HCT116 (cell line): ENCODE measurements around the gene CFAP54. TPM values are rescaled to one million over a fixed set of nuclear protein-coding genes. Genes with fewer than 3 reads are reported as not detected.

Source experiments
- ATAC-seq: fragments of 200-7000 bp; cut with Tn5 transposase; 2 replicates; pipeline ENCODE4 v1.9.1; 2020; ENCODE audit warnings: mild to moderate bottlenecking, moderate library complexity
- BruUV-seq: library from RNA; stranded (reverse); fragments of 400-500 nt; replicated peaks from 2 replicates; lab custom pipeline; 2021; lab: Mats Ljungman, UMichigan
- CTCF ChIA-PET: fragments of 300-600 bp; sonication (Branson Sonifier 250); formaldehyde crosslinking; loops from one replicate; lab custom pipeline; 2021; ENCODE audit warnings: antibody characterized with exemption; lab: Charles Lee
- POLR2A ChIA-PET: fragments of 300-600, 350-600 bp; sonication (Branson Sonifier 250); formaldehyde crosslinking; loops from one replicate; lab custom pipeline; 2021; ENCODE audit warnings: antibody characterized with exemption; lab: Charles Lee
- RAD21 ChIA-PET, 2 experiments: fragments of 300-600 bp; sonication (Branson Sonifier 250); formaldehyde crosslinking; loops; one replicate each; lab custom pipeline; 2023; ENCODE audit warnings: low total read pairs in 2 of 2; ENCODE audit not compliant: uncharacterized antibody in 2 of 2, unreplicated experiment in 2 of 2, low non-redundant PET in 1 of 2; lab: Charles Lee
- DNase-seq: peaks from one replicate; pipeline ENCODE4 v3.0.0-alpha.2; 2010; ENCODE audit warnings: low read depth, low spot score
- H2AFZ ChIP-seq: fragments of 200-600 bp; shearing (Covaris generic), sonication (generic); 2 replicates; pipeline ENCODE4 v1.6.1; 2017; ENCODE audit warnings: low read depth, mixed run types, mixed read lengths, antibody characterized with exemption, low read length; ENCODE audit not compliant: poor library complexity, severe bottlenecking
- H3K27ac ChIP-seq: 2 replicates; pipeline ENCODE4 v1.5.1; 2012; ENCODE audit warnings: low read depth, low read length
- H3K27me3 ChIP-seq: fragments of 200-600 bp; sonication (generic); 2 replicates; pipeline ENCODE4 v1.6.1; 2016; ENCODE audit warnings: mixed run types, low read length, mixed read lengths; ENCODE audit not compliant: insufficient read depth
- H3K36me3 ChIP-seq, 2 experiments: fragments of 200-500 bp in 1 of 2; fragments of 200-600 bp in 1 of 2; sonication (Bioruptor generic) in 1 of 2; sonication (generic) in 1 of 2; 2 replicates each; pipeline versions ENCODE4 v1.5.1 to v1.6.1; 2014 to 2016; ENCODE audit warnings: low read length in 2 of 2, inconsistent platforms in 1 of 2, mixed read lengths in 1 of 2, mixed run types in 1 of 2; ENCODE audit not compliant: insufficient read depth in 2 of 2, control insufficient read depth in 1 of 2
- H3K4me1 ChIP-seq, 2 experiments: fragments of 200-600 bp in 1 of 2; sonication (generic) in 1 of 2; 2 replicates each; pipeline versions ENCODE4 v1.5.1 to v1.6.1; 2012 to 2017; ENCODE audit warnings: low read length in 2 of 2, inconsistent platforms in 1 of 2, mild to moderate bottlenecking in 1 of 2, mixed read lengths in 1 of 2, mixed run types in 1 of 2, moderate library complexity in 1 of 2; ENCODE audit not compliant: insufficient read depth in 2 of 2, control insufficient read depth in 1 of 2
- H3K4me2 ChIP-seq: fragments of 200-600 bp; sonication (generic); 2 replicates; pipeline ENCODE4 v1.6.1; 2017; ENCODE audit warnings: mixed run types, low read length, mixed read lengths
- H3K4me3 ChIP-seq, 2 experiments: fragments of 200-600 bp in 1 of 2; sonication (generic) in 1 of 2; replicated peaks in 1 of 2; 2 replicates each; pipeline ENCODE4 v1.5.1; 2011 to 2016; ENCODE audit warnings: low read length in 2 of 2, control low read depth in 1 of 2, low read depth in 1 of 2, mild to moderate bottlenecking in 1 of 2, mixed read lengths in 1 of 2, mixed run types in 1 of 2
- H3K79me2 ChIP-seq: fragments of 200-600 bp; sonication (generic); 2 replicates; pipeline ENCODE4 v1.6.1; 2017; ENCODE audit warnings: mild to moderate bottlenecking, mixed run types, low read length, moderate library complexity, mixed read lengths; ENCODE audit not compliant: insufficient read depth
- H3K9ac ChIP-seq: fragments of 200-600 bp; sonication (generic); 2 replicates; pipeline ENCODE4 v1.6.1; 2016; ENCODE audit warnings: low read length, mixed read lengths
- H3K9me2 ChIP-seq: fragments of 200-600 bp; sonication (generic), shearing (Covaris generic); 2 replicates; pipeline ENCODE4 v1.6.1; 2017; ENCODE audit warnings: mixed run types, mild to moderate bottlenecking, moderate library complexity; ENCODE audit not compliant: insufficient read depth
- H3K9me3 ChIP-seq, 2 experiments: fragments of 200-500 bp in 1 of 2; fragments of 200-600 bp in 1 of 2; sonication (Bioruptor generic) in 1 of 2; sonication (generic) in 1 of 2; 2 replicates each; pipeline ENCODE4 v1.6.1; 2014 to 2017; ENCODE audit warnings: low read length in 2 of 2, mixed read lengths in 2 of 2, inconsistent platforms in 1 of 2, low read depth in 1 of 2, mild to moderate bottlenecking in 1 of 2, mixed run types in 1 of 2, moderate library complexity in 1 of 2; ENCODE audit not compliant: control insufficient read depth in 1 of 2, insufficient read depth in 1 of 2
- H4K20me1 ChIP-seq: fragments of 200-600 bp; sonication (generic), shearing (Covaris generic); 2 replicates; pipeline ENCODE4 v1.6.1; 2017; ENCODE audit warnings: mixed run types, mild to moderate bottlenecking, moderate library complexity; ENCODE audit not compliant: insufficient read depth
- CBX3 ChIP-seq: IDR thresholded peaks from 2 replicates; pipeline ENCODE4 v1.6.1; 2012; ENCODE audit warnings: low read depth
- EGR1 ChIP-seq: IDR thresholded peaks from 2 replicates; pipeline ENCODE4 v1.6.1; 2012; ENCODE audit warnings: low read depth
- EZH2 ChIP-seq: fragments of 200-600 bp; sonication (generic); IDR thresholded peaks from 2 replicates; pipeline ENCODE4 v1.6.1; 2017; ENCODE audit warnings: antibody characterized with exemption, mixed run types
- FOSL1 ChIP-seq: IDR thresholded peaks from 2 replicates; pipeline ENCODE4 v1.6.1; 2012; ENCODE audit warnings: low read depth
- JUND ChIP-seq: IDR thresholded peaks from 2 replicates; pipeline ENCODE4 v1.6.1; 2012
- POLR2A ChIP-seq: IDR thresholded peaks from 2 replicates; pipeline ENCODE4 v1.7.0; 2011; ENCODE audit warnings: borderline replicate concordance; ENCODE audit not compliant: insufficient read depth, insufficient read length; ENCODE audit errors: extremely low read depth
- POLR2AphosphoS5 ChIP-seq: IDR thresholded peaks from 2 replicates; pipeline ENCODE4 v1.6.1; 2011; ENCODE audit warnings: mild to moderate bottlenecking, low read depth, low read length, moderate library complexity
- SIN3A ChIP-seq: IDR thresholded peaks from 2 replicates; pipeline ENCODE4 v1.6.1; 2012; ENCODE audit warnings: low read depth
- ZBTB33 ChIP-seq: IDR thresholded peaks from 2 replicates; pipeline ENCODE4 v1.6.1; 2011; ENCODE audit warnings: mild to moderate bottlenecking, low read length, moderate library complexity; ENCODE audit not compliant: insufficient replicate concordance; ENCODE audit errors: extremely low read depth
- ZFX ChIP-seq: fragments of 450-650 bp; IDR thresholded peaks from 2 replicates; pipeline ENCODE4 v1.6.1; 2017
- ZNF274 ChIP-seq: fragments of 200-500 bp; sonication (Bioruptor generic); IDR thresholded peaks from 2 replicates; pipeline ENCODE4 v1.6.1; 2014; ENCODE audit warnings: mild to moderate bottlenecking, low read depth, low read length, inconsistent platforms
- intact Hi-C: fragments of 100-400 bp; cut with micrococcal nuclease; formaldehyde crosslinking; loops from 2 replicates; pipeline ENCODE4 v1.10.0; 2022
- total RNA-seq: library from RNA; stranded (reverse); gene quantifications from one replicate; pipeline ENCODE4 v1.2.1, GENCODE V29; 2021; ENCODE audit not compliant: unreplicated experiment
- TF ChIP-seq, protein P1 (sequence below): IDR thresholded peaks from 2 replicates; pipeline ENCODE4 v1.6.1; 2012
- TF ChIP-seq, protein P2 (sequence below): IDR thresholded peaks from 2 replicates; pipeline ENCODE4 v1.6.1; 2012

The CFAP54 gene
- total RNA-seq, 1 experiment from 2014 or later = 0.25 TPM

DNA sequence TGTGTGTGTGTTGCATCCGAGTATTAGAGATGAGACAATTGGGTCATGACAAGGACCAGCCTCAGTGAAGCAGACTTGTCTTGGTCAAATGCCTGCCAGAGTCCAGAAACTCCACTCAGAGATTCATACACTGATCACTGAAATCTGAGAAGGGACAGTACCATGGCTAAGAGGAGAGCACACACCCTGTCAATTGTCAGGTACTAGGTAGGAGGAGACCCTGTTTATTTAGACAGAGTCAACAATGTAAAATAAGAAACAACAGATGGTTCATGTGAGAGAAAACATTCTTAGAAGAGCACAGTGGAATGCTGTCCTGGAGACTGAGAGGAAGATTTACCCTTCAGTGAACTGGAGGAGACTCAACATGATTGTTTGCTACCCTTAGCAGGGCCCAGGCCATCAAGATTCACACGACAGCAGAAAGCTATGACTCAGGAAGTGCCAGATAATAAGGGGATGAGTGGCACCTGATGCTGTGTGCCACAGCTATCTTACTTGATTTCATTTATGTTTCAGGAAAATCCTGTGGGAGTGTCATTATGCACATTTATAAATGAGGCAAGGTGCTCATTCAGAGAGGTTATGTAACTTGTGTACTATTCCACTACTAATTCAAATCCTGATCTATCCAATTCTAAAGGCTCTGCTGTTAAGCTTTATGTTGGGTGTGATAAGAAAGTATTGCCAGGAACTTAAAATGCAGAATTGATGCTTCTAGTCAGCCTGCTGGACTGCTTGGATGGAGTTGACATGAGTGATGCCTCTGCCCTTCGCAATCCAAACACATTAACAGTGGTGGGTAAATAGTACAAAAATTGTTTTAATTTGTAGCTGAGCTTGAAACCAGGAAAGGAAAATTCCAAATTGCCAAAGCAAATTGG lies 281.1 kb downstream of the CFAP54 start (continued):
- TF ChIP-seq ZBTB33 (no peak), POLR2AphosphoS5 (no peak), ZFX (no peak), JUND (no peak), EZH2 (no peak)
- TF ChIP-seq, protein P1, sequence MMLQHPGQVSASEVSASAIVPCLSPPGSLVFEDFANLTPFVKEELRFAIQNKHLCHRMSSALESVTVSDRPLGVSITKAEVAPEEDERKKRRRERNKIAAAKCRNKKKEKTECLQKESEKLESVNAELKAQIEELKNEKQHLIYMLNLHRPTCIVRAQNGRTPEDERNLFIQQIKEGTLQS = no peak

DNA sequence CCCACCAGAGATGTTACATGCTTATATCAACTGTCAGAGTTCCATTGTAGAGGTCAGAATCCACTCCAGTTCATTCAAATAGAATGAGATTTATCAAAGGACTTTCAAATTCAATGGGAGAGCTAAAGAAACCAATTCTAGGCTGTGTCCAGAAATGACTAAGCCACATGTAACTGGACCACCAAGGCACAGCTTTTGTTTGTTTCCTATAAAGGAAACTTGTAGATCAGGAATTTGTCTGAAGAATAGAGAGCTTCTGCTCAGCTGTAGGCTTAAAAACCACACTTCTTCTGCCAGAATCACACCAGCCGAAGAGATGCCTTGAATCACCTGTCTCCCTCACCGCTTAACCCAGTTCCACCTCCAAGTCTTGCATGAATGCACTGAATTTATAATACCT lies 283.7 kb downstream of the CFAP54 start:
- Histone ChIP-seq H3K27me3 (0 out of 2 replicates have a peak, but pooled peaks cover 5% of the 10 kb centered on the region), H2AFZ (no peak overlapping the region), H3K36me3 (no peaks in the 10 kb centered on the region), H3K4me1 (no peaks in the 10 kb centered on the region), H3K4me2 (no peak overlapping the region), H3K79me2 (no peaks in the 10 kb centered on the region), H3K4me3 (no peak overlapping the region), H3K9me2 (no peaks in the 10 kb centered on the region; the same call in 1 of the 2 replicates), H3K9me3 (no peaks in the 10 kb centered on the region), H4K20me1 (no peaks in the 10 kb centered on the region), H3K9ac (no peak overlapping the region)
- intact Hi-C loops = no loop called here
- ChIA-PET CTCF (no interaction called here), RAD21 (no interaction called here)
- BruUV-seq = no TSS peak
- DNase-seq = no peak
- TF ChIP-seq SIN3A (no peak), ZNF274 (no peak), FOSL1 (no peak), CBX3 (no peak), EGR1 (no peak), POLR2A (no peak)
- TF ChIP-seq, protein P2, sequence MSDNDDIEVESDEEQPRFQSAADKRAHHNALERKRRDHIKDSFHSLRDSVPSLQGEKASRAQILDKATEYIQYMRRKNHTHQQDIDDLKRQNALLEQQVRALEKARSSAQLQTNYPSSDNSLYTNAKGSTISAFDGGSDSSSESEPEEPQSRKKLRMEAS = no peak
- TF ChIP-seq, protein P1 = no peak
- TF ChIP-seq, all 23 proteins: peak for 0
- no peak overlapping the region for H3K27ac ChIP-seq
- no peak for ATAC-seq
- POLR2A ChIA-PET = no interaction called here
